HFF-Myc (cell line): ENCODE measurements around the gene LTN1.
"Not testable (repeated sequence)": the region's sequence is repeated elsewhere in the genome, so short reads cannot be mapped to it uniquely, and the experiment has no call there.

Source experiments
- DNase-seq: peaks from one replicate; pipeline ENCODE4 v3.0.0-alpha.2; 2011; ENCODE audit warnings: low read depth; ENCODE audit errors: extremely low read depth
- H3K4me3 ChIP-seq: replicated peaks from 2 replicates; pipeline ENCODE4 v1.5.1; 2011; ENCODE audit warnings: low read depth, mild to moderate bottlenecking, control low read depth, low read length
- TF ChIP-seq, protein P1 (sequence below): IDR thresholded peaks from 2 replicates; pipeline ENCODE4 v1.5.1; 2012; ENCODE audit warnings: mild to moderate bottlenecking, low read depth, low read length, control low read depth; ENCODE audit errors: missing control alignments

Gene LTN1

GRCh38 chr21:29007810-29008209, 15.1 kb upstream of the LTN1 start:
- no peak overlapping the region for H3K4me3 ChIP-seq
- no peak for DNase-seq
- TF ChIP-seq, protein P1, sequence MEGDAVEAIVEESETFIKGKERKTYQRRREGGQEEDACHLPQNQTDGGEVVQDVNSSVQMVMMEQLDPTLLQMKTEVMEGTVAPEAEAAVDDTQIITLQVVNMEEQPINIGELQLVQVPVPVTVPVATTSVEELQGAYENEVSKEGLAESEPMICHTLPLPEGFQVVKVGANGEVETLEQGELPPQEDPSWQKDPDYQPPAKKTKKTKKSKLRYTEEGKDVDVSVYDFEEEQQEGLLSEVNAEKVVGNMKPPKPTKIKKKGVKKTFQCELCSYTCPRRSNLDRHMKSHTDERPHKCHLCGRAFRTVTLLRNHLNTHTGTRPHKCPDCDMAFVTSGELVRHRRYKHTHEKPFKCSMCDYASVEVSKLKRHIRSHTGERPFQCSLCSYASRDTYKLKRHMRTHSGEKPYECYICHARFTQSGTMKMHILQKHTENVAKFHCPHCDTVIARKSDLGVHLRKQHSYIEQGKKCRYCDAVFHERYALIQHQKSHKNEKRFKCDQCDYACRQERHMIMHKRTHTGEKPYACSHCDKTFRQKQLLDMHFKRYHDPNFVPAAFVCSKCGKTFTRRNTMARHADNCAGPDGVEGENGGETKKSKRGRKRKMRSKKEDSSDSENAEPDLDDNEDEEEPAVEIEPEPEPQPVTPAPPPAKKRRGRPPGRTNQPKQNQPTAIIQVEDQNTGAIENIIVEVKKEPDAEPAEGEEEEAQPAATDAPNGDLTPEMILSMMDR, result no peak

DNA sequence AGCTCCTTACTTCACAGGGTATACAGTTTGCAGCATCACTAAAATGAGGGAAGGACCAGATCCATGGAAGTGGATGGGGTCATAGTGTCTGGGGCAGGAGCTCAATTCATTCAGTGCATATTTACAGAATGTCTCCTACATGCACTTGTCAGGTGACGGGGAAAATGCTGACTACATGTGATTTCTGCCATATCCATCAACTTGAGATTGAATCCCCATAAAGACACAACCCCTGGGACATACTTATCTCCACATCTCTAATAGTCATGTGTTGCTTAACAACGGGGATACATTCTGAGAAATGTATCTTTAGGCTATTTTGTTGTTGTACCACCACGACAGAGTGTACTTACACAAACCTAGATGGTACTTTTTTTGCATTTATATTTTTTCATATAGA, 14.5 kb upstream of the LTN1 start:
- TF ChIP-seq, protein P1, result no peak
- no peak for DNase-seq
- H3K4me3 ChIP-seq, result no peak overlapping the region

DNA sequence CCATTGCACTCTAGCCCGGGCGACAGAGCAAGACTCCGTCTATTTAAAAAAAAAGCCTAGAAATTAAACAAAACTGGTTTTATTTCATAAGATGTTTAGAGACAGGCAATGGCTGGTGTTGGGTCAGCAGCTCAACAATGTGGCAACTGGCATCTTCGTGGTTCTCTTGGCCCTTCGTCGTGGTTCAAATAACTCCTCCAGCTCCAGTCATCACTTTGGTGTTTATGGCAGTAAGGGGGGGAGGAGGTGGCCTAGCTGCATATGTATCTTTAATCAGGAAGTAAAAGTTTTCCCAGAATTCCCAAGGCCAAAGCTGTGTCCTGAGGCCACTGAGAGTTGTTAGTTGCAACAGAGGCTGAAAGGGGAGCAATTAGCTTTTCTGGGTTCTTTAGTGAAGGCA, 13.0 kb upstream of the LTN1 start:
- TF ChIP-seq, protein P1, result no peak
- H3K4me3 ChIP-seq, result no peak overlapping the region
- no peak for DNase-seq

DNA sequence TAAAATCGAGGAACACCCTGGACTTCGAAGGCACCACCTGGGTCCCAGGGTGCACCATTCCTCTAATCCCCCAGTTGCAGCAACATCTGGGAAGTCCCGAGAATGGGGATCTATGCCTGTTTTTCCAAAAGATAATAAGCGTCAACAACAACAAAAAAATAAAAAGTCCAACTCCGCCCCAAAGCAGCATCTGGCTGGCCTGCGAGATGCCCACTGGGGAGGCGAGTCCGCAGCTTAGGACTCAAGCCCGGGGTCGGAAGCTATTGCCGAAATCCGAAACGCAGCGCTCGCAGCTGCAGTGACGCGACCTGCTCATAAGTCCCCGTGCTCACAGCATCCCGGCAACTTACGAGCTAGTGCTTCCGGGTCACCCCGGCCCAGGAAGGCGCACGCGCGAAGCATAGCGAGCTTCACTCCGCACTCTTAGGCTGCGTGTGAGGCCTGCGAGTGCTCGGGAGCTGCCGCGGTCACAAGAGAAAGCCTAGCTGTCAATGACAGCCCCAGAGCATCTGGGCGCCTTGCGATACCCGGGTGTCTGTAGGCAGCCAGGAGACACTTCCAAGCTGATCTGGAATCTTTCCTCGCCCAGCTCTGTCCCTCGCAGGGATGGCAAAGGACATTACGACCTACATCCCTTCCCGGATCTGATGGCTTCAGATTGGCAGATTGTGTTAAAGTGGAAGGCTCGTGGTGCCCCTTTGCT, 9.9 kb upstream of the LTN1 start:
- TF ChIP-seq, protein P1, result no peak
- peak overlapping the region; percentile 69 for H3K4me3 ChIP-seq
- peak; percentile 92 for DNase-seq

GRCh38 chr21:28993293-28993629, 584 bp upstream of the LTN1 start:
- TF ChIP-seq, protein P1, result no peak
- H3K4me3 ChIP-seq, result peak overlapping the region; percentile 89
- no peak for DNase-seq

DNA sequence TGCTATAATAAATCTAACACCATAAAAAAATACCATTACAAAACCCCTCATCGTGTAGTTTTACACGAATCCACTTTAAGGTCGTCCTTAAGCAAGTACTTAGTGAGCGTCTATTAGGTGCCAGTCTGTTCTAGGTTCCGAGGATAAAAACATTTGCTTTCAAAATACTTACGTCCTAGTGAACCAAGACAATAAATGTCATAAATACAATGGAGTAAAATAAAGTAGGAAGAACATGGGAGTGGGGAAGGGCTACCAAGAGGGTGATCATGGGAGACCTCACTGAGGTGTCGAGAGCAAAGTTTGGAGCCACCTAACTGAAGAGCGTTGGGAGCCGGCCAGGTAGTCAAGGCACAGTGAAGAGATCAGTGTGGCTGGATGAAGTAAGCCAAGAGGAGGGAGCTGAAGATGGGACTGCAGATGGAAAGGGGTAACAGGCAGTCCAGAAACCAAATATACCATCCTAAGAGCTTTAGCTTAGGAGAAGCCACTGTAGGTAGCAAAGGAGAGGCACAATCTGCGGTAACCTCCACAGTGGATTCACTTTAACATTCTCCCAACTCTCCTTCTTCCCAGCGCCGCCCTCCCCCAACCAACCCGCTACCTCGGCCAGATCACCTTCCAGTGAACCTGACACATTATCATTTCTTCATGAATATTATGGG, 684 bp downstream of the LTN1 start:
- TF ChIP-seq, protein P1, result no peak
- DNase-seq, result no peak
- H3K4me3 ChIP-seq, result peak overlapping the region; percentile 89

DNA sequence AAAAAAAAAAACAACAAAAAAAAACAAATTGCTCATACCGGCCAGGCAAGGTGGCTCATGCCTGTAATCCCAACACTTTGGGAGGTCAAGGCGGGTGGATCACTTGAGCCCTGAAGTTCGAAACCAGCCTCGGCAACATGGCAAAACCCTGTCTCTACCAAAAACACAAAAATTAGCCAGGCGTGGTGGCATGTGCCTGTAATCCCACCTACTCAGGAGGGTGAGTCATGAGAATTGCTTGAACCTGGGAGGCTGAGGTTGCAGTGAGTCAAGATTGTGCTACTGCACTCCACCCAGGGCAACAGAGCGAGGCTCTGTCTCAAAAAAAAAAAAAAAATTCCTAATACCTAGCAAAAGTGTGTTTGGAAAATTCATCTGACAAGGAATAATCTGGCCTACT, 4.5 kb downstream of the LTN1 start:
- H3K4me3 ChIP-seq, DNase-seq: not testable (repeated sequence)
